Activated CD8-positive, alpha-beta T cell treated with anti-CD3 and anti-CD28 coated beads for 36 hours (primary cell): ENCODE results near the gene ADI1. TPM values are rescaled to one million over a fixed set of nuclear protein-coding genes. Genes with fewer than 3 reads are reported as not detected.
A peak's percentile ranks its signal among the peaks of the same experiment; 100 is the strongest.

Experiments used
- ATAC-seq: fragments of 200-7000 bp; cut with Tn5 transposase; one replicate; pipeline ENCODE4 v1.10.0; 2021; ENCODE audit warnings: mild to moderate bottlenecking, moderate library complexity
- CTCF ChIA-PET: fragments of 350-600 bp; sonication (Branson Sonifier 250); formaldehyde crosslinking; loops from one replicate; lab custom pipeline; 2021; ENCODE audit warnings: antibody characterized with exemption; lab: Charles Lee
- POLR2A ChIA-PET: fragments of 350-600 bp; sonication (Branson Sonifier 250); formaldehyde crosslinking; loops from one replicate; lab custom pipeline; 2021; ENCODE audit warnings: antibody characterized with exemption; lab: Charles Lee
- DNase-seq: peaks from one replicate; pipeline ENCODE4 v3.0.0-alpha.2; 2020
- H3K27ac Mint-ChIP-seq: one replicate; pipeline ENCODE4 v1.8.0; 2021; ENCODE audit warnings: mild to moderate bottlenecking, mixed read lengths
- H3K27me3 Mint-ChIP-seq: one replicate; pipeline ENCODE4 v1.8.0; 2021; ENCODE audit warnings: mixed read lengths
- H3K36me3 Mint-ChIP-seq: one replicate; pipeline ENCODE4 v1.8.0; 2021; ENCODE audit warnings: low read depth, mixed read lengths
- H3K4me1 Mint-ChIP-seq: one replicate; pipeline ENCODE4 v1.8.0; 2021; ENCODE audit warnings: low read depth, mixed read lengths
- H3K4me3 Mint-ChIP-seq: one replicate; pipeline ENCODE4 v1.8.0; 2021; ENCODE audit warnings: mild to moderate bottlenecking, moderate library complexity, mixed read lengths
- H3K9me3 Mint-ChIP-seq: one replicate; pipeline ENCODE4 v1.8.0; 2021; ENCODE audit warnings: mixed read lengths
- CTCF ChIP-seq: fragments of 200-600 bp; IDR thresholded peaks from one replicate; pipeline ENCODE4 v1.8.0; 2022; ENCODE audit warnings: antibody characterized with exemption, mild to moderate bottlenecking
- intact Hi-C: fragments of 100-400 bp; cut with micrococcal nuclease; formaldehyde crosslinking; loops from one replicate; pipeline ENCODE4 v1.10.0; 2022
- total RNA-seq, 2 experiments: library from RNA; stranded (reverse); gene quantifications; one replicate each; pipeline ENCODE4 v1.2.3, GENCODE V29; 2021

The ADI1 gene
- total RNA-seq, 2 experiments from 2014 or later: 15.7 to 18.2 TPM

- ChIA-PET POLR2A (no interaction called here), CTCF (no interaction called here)
- H3K4me1 Mint-ChIP-seq: peaks cover 2% of the 10 kb centered on the region
- no peaks in the 10 kb centered on the region for H3K9me3 Mint-ChIP-seq
- no peak for TF ChIP-seq CTCF
- no peaks in the 10 kb centered on the region for H3K27me3 Mint-ChIP-seq
- no peak overlapping the region for H3K27ac Mint-ChIP-seq
- H3K4me3 Mint-ChIP-seq: no peak overlapping the region
- DNase-seq: no peak
- intact Hi-C loops: no loop called here
- ATAC-seq: no peak
- H3K36me3 Mint-ChIP-seq: peaks cover 11% of the 10 kb centered on the region
Observed at GRCh38 chr2:3482363-3482821, 36.9 kb downstream of the ADI1 start.

GRCh38 chr2:3481736-3482362 is 37.5 kb downstream of the ADI1 start:
- Mint-ChIP-seq H3K4me3 (no peak overlapping the region), H3K36me3 (peaks cover 11% of the 10 kb centered on the region), H3K9me3 (no peaks in the 10 kb centered on the region), H3K4me1 (peaks cover 2% of the 10 kb centered on the region), H3K27me3 (no peaks in the 10 kb centered on the region), H3K27ac (no peak overlapping the region)
- ChIA-PET POLR2A (interaction anchor here (0.7 kb wide), 1 partner anchor 78 kb away, joined by 3 read pairs; no protein-coding TSS in a partner anchor), CTCF (no interaction called here)
- DNase-seq (no peak), ATAC-seq (no peak)
- intact Hi-C loops: no loop called here
- no peak for TF ChIP-seq CTCF

- Mint-ChIP-seq H3K4me3 (no peak overlapping the region), H3K27me3 (no peaks in the 10 kb centered on the region), H3K9me3 (no peaks in the 10 kb centered on the region), H3K36me3 (peaks cover 14% of the 10 kb centered on the region), H3K4me1 (peaks cover 2% of the 10 kb centered on the region), H3K27ac (no peak overlapping the region)
- no peak for DNase-seq
- ChIA-PET POLR2A (no interaction called here), CTCF (no interaction called here)
- intact Hi-C loops: no loop called here
- no peak for TF ChIP-seq CTCF
- no peak for ATAC-seq
Observed at GRCh38 chr2:3481011-3481400, 38.3 kb downstream of the ADI1 start.

GRCh38 chr2:3480352-3481010 is 38.9 kb downstream of the ADI1 start:
- H3K27me3 Mint-ChIP-seq: no peaks in the 10 kb centered on the region
- peaks cover 2% of the 10 kb centered on the region for H3K4me1 Mint-ChIP-seq
- no peaks in the 10 kb centered on the region for H3K9me3 Mint-ChIP-seq
- ATAC-seq (no peak), DNase-seq (no peak)
- no peak for TF ChIP-seq CTCF
- H3K4me3 Mint-ChIP-seq: no peak overlapping the region
- CTCF ChIA-PET: no interaction called here
- intact Hi-C loops: no loop called here
- peaks cover 13% of the 10 kb centered on the region for H3K36me3 Mint-ChIP-seq
- H3K27ac Mint-ChIP-seq: peak overlapping the region; percentile 46
- POLR2A ChIA-PET: no interaction called here
